HG03060 (cell line): ENCODE measurements around the gene OR2J3.
"Not testable (repeated sequence)": the region's sequence is repeated elsewhere in the genome, so short reads cannot be mapped to it uniquely, and the experiment has no call there.

Experiments used
- ATAC-seq: cut with Tn5 transposase; IDR thresholded peaks from one replicate; pipeline ENCODE4 v1.9.1; 2021; ENCODE audit warnings: low read depth, moderate number of reproducible peaks; ENCODE audit not compliant: unreplicated experiment

OR2J3 gene

GRCh38 chr6:29159922-29160321 is 52.1 kb downstream of the OR2J3 start:
- ATAC-seq: not testable (repeated sequence)
